Right atrium auricular region (tissue), 2 donors: ENCODE results near the gene COL13A1. TPM values are rescaled to one million over a fixed set of nuclear protein-coding genes. Genes with fewer than 3 reads are reported as not detected.
A peak's percentile ranks its signal among the peaks of the same experiment; 100 is the strongest.

ENCODE experiments used
- DNase-seq: peaks from one replicate; pipeline ENCODE4 v3.0.0-alpha.2; 2019; ENCODE audit warnings: low spot score
- H3K27ac ChIP-seq, 2 donors: fragments of 200-600 bp; sonication (generic); 1 replicate in 1 of 2; 2 replicates in 1 of 2; pipeline ENCODE4 v1.5.1; 2016 to 2019
- H3K27me3 ChIP-seq, 2 donors: fragments of 200-600 bp; sonication (generic); one replicate each; pipeline versions ENCODE4 v1.5.1 to v1.6.0; 2017 to 2019
- H3K36me3 ChIP-seq: fragments of 200-600 bp; sonication (generic); one replicate; pipeline ENCODE4 v1.5.1; 2016
- H3K4me1 ChIP-seq, 2 donors: fragments of 200-600 bp; sonication (generic); one replicate each; pipeline versions ENCODE4 v1.5.1 to v1.6.0; 2017 to 2019
- H3K4me3 ChIP-seq, 2 donors: fragments of 200-600 bp; sonication (generic); 1 replicate in 1 of 2; 2 replicates in 1 of 2; pipeline ENCODE4 v1.5.1; 2017 to 2019; ENCODE audit warnings: mild to moderate bottlenecking in 1 of 2, moderate library complexity in 1 of 2
- H3K9me3 ChIP-seq, 2 donors: fragments of 200-600 bp; sonication (generic); one replicate each; pipeline ENCODE4 v1.5.1; 2019
- CTCF ChIP-seq, 2 donors: fragments of 200-600 bp; sonication (generic); IDR thresholded peaks; one replicate each; pipeline ENCODE4 v1.5.1; 2019; ENCODE audit warnings: antibody characterized with exemption in 2 of 2
- total RNA-seq, 2 donors: library from RNA; depleted of rRNA; stranded (reverse); fragments of >200 nt; gene quantifications; one replicate each; pipeline ENCODE4 v1.1.0, GENCODE V29; 2016

Gene COL13A1
- total RNA-seq, 2 donors from 2014 or later, result 5.7 to 11.8 TPM

GRCh38 chr10:69866246-69866687 is 64.6 kb downstream of the COL13A1 start:
- H3K4me3 ChIP-seq, result peak overlapping the region in 1 of 2 donors; percentile 34
- no peaks in the 10 kb centered on the region for H3K27me3 ChIP-seq
- DNase-seq, result no peak

GRCh38 chr10:69866688-69867461 is 65.2 kb downstream of the COL13A1 start:
- no peaks in the 10 kb centered on the region for H3K27me3 ChIP-seq
- H3K4me1 ChIP-seq, result peaks cover 0 to 32% of the 10 kb centered on the region in 2 donors
- peak; percentile 63 for DNase-seq
- no peak for TF ChIP-seq CTCF (IDR thresholded peaks at IDR 0.05)
- H3K9me3 ChIP-seq, result no peaks in the 10 kb centered on the region
- H3K36me3 ChIP-seq, result no peaks in the 10 kb centered on the region
- peak overlapping the region; percentile 42 to 72 for H3K27ac ChIP-seq
- H3K4me3 ChIP-seq, result peak overlapping the region; percentile 15 to 34

More at GRCh38 chr10:69866246-69866687, 64.6 kb downstream of the COL13A1 start:
- Histone ChIP-seq H3K9me3 (no peaks in the 10 kb centered on the region), H3K27ac (peak overlapping the region; percentile 42 to 72), H3K36me3 (no peaks in the 10 kb centered on the region), H3K4me1 (peaks cover 0 to 39% of the 10 kb centered on the region in 2 donors)
- TF ChIP-seq CTCF (IDR thresholded peaks at IDR 0.05), result no peak

GRCh38 chr10:69867699-69868558 is 66.2 kb downstream of the COL13A1 start:
- Histone ChIP-seq H3K9me3 (no peaks in the 10 kb centered on the region), H3K4me1 (peaks cover 0 to 29% of the 10 kb centered on the region in 2 donors), H3K27me3 (no peaks in the 10 kb centered on the region), H3K27ac (no peak overlapping the region), H3K4me3 (no peak overlapping the region), H3K36me3 (no peaks in the 10 kb centered on the region)
- DNase-seq, result no peak
- TF ChIP-seq CTCF (IDR thresholded peaks at IDR 0.05), result no peak

GRCh38 chr10:69868821-69869220 is 67.1 kb downstream of the COL13A1 start:
- no peak for DNase-seq
- Histone ChIP-seq H3K4me3 (no peak overlapping the region), H3K27me3 (no peaks in the 10 kb centered on the region), H3K36me3 (no peaks in the 10 kb centered on the region), H3K4me1 (peaks cover 0 to 29% of the 10 kb centered on the region in 2 donors), H3K9me3 (no peaks in the 10 kb centered on the region), H3K27ac (no peak overlapping the region)
- no peak for TF ChIP-seq CTCF (IDR thresholded peaks at IDR 0.05)

- no peak overlapping the region for H3K4me3 ChIP-seq
- TF ChIP-seq CTCF (IDR thresholded peaks at IDR 0.05), result no peak
- H3K27ac ChIP-seq, result no peak overlapping the region
- H3K36me3 ChIP-seq, result no peaks in the 10 kb centered on the region
- DNase-seq, result no peak
- H3K27me3 ChIP-seq, result no peaks in the 10 kb centered on the region
- no peaks in the 10 kb centered on the region for H3K9me3 ChIP-seq
- H3K4me1 ChIP-seq, result peaks cover 0 to 29% of the 10 kb centered on the region in 2 donors
Observed at GRCh38 chr10:69869291-69869961, 67.7 kb downstream of the COL13A1 start.
